ENCODE measurements around the gene E2F7. TPM values are rescaled to one million over a fixed set of nuclear protein-coding genes. Genes with fewer than 3 reads are reported as not detected.

The E2F7 gene
- total RNA-seq, 1 experiment from 2014 or later: 5.7 TPM

- in situ Hi-C loops (cut with HindIII; ENCODE audit: low sequenced_read_pairs): no loop called here
- no peak for DNase-seq (ENCODE audit: low spot score)
These were observed 33.6 kb downstream of the E2F7 start for GRCh38 chr12:77031745-77032144.

DNA sequence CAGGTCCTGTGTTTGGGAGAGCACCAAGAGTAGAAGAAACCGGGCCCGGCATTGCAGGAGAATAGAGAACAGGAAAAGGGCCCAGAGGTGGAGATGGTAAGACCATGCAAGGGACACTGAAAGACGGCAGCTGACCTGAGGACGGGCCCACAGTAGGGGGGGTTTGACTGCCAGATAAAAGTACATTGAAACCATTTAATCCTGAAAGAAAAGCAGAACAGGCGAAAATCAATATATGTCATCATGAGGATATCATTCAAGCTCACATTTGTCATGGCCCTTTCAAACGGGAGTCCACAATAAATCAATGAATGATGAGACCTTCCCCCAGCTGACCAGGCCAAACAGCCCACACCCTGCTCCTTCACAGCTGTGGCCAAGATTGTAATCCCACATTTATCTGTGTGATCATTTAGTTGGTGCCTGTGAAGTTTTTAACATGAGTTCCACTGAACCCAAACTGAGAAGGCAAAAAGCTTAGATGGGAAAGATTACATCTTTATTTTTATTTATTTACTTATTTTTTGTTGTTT lies 39.5 kb downstream of the E2F7 start:
- DNase-seq (ENCODE audit: low spot score): no peak
- in situ Hi-C loops (cut with HindIII; ENCODE audit: low sequenced_read_pairs): no loop called here

DNA sequence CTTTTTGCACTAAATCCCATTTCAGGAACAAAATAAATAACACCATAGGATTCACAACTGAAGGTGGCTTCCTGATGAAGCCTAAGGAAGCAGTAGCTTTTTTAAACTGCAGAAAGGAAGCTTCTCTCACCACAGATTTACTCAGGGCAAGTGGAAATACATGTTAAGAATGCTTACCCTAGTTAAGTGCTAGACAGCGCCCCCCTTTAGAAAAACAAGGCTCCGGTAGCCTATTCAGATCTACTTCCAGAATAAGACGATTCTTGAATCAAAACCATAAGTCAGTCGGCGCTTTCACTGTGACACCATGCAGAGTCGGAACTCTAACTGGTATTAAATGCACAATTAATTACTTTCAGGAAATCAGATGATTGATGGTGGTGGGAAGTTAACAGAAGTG lies 41.9 kb downstream of the E2F7 start:
- no peak for DNase-seq (ENCODE audit: low spot score)
- in situ Hi-C loops (cut with HindIII; ENCODE audit: low sequenced_read_pairs): no loop called here

- DNase-seq (ENCODE audit: low spot score): no peak
- in situ Hi-C loops (cut with HindIII; ENCODE audit: low sequenced_read_pairs): no loop called here
These were observed 45.4 kb downstream of the E2F7 start for GRCh38 chr12:77019920-77020319.

DNA sequence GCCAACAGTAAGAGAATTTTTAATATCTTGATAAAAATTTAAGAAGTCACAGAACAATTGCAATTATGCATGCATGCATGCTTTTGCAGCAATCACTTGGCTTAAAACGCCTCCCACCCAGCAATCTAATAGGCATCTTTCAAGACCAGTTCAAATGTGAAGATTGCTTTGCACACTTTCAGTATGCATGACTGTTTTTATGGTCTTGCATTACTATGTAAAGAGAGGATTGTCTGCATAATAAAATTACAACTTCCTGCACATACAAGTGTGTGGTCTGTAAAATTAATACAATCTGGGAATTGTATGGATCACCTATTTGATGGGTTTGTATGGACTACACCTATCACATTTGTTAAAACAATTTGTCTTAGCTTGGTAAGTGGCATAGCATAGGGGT lies 48.8 kb downstream of the E2F7 start:
- in situ Hi-C loops (cut with HindIII; ENCODE audit: low sequenced_read_pairs): no loop called here
- DNase-seq (ENCODE audit: low spot score): no peak

- in situ Hi-C loops (cut with HindIII; ENCODE audit: low sequenced_read_pairs): no loop called here
- no peak for DNase-seq (ENCODE audit: low spot score)
These were observed 52.3 kb downstream of the E2F7 start for GRCh38 chr12:77013091-77013490.

DNA sequence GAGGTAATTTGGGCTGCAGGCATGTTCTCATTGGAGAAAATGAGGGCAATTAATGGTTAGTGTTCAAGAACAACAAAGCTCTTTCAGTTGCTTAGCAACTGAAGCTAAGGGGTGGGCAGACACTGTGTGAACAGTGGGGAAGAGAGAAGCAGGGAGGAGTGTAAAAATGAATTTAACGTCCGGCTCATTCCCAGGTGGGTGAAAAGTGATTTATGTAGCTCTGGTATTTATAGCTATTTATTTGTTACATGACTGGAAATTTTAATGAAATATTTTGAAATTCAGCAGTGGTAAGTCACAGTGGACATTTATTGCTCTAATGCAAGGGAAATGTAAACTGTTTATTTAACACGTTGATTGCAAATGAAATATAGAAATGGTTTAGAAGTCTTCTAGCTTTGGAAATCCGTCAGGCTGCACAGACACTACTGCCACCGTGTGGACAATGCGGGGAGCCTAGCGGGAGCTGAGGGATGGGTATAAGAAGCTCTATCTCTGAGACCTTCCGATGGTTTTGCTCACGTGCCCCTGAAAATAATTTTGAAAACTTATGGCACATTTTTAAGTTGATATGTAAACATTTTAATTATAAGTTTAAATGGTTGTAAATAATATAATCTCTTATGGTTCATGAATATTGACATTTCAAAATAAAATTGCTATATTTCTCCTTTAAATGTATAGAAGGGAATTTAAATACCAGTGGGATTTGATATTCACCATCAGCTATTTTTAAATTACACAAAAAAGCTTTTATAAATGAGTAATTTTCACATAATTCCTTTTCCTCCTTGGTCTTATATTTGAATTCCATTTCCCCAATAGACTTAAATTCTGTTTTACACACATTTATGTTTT lies 54.4 kb downstream of the E2F7 start:
- in situ Hi-C loops (cut with HindIII; ENCODE audit: low sequenced_read_pairs): no loop called here
- peak; percentile 90 for DNase-seq (ENCODE audit: low spot score)

- DNase-seq (ENCODE audit: low spot score): no peak
- in situ Hi-C loops (cut with HindIII; ENCODE audit: low sequenced_read_pairs): no loop called here
These were observed 57.9 kb downstream of the E2F7 start for GRCh38 chr12:77007476-77007875.

DNA sequence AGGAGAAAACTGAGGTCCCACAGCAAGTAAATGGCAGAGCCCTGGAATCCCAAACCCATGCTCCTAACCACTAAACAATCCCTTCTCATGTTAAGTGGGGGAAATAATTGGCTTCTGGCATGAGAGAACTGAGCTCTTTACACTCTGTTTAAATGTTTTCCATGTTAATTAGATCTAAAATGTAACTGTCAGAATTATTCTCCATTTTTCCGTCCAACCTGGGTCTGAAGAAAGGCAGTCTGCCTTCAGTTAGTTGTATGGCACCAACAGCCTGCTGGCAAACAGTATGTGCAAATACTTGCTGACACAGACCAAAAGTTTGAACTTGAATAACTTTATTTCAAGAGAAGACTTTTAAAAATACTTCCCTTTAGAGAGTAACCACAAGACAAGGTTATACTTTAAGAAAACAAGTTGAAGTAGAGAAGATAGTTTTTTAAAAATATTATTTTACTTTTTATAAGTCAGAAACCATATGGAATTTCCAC lies 59.7 kb downstream of the E2F7 start:
- no peak for DNase-seq (ENCODE audit: low spot score)
- in situ Hi-C loops (cut with HindIII; ENCODE audit: low sequenced_read_pairs): no loop called here

- in situ Hi-C loops (cut with HindIII; ENCODE audit: low sequenced_read_pairs): no loop called here
These were observed 61.5 kb downstream of the E2F7 start for GRCh38 chr12:77003914-77004313.

GRCh38 chr12:77003246-77003645 lies 62.1 kb downstream of the E2F7 start:
- DNase-seq (ENCODE audit: low spot score): no peak
- in situ Hi-C loops (cut with HindIII; ENCODE audit: low sequenced_read_pairs): no loop called here

More at GRCh38 chr12:77003914-77004313, 61.5 kb downstream of the E2F7 start:
- DNase-seq (ENCODE audit: low spot score): no peak

DNA sequence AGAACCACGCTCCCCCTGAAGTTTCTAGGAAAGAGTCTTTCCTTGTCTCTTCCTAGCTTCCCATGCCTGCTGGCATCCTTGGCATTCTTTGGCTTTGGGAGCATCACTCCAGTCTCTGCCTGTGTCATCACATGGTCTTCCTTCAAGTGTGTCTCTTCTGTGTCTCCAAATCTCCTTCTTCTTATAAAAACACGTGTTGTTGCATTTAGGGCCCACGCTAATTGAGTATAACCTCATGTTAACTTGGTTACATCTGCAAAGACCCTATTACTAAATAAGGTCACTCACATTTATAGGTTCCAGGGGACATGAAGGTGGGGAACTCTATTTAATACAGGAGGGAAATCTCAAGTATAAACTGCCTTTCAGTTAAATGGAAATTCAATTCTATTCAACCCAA lies 63.0 kb downstream of the E2F7 start:
- in situ Hi-C loops (cut with HindIII; ENCODE audit: low sequenced_read_pairs): no loop called here
- no peak for DNase-seq (ENCODE audit: low spot score)

DNA sequence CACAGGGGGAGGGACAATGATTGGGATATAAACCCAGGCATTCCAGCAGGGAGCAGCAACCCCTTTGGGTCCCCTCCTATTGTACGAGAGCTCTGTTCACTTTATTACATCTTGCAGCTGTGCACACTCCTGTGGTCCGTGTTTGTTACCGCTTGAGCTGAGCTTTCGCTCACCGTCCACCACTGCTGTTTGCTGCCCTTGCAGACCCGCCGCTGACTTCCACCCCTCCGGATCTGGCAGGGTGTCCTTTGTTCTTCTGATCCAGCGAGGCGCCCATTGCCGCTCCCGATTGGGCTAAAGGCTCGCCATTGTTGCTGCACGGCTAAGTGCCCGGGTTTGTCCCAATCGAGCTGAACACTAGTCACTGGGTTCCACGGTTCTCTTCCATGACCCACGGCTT lies 64.1 kb downstream of the E2F7 start:
- in situ Hi-C loops (cut with HindIII; ENCODE audit: low sequenced_read_pairs): no loop called here
- no peak for DNase-seq (ENCODE audit: low spot score)

GRCh38 chr12:76998908-76999556 lies 66.3 kb downstream of the E2F7 start:
- DNase-seq (ENCODE audit: low spot score): no peak
- in situ Hi-C loops (cut with HindIII; ENCODE audit: low sequenced_read_pairs): no loop called here

- in situ Hi-C loops (cut with HindIII; ENCODE audit: low sequenced_read_pairs): no loop called here
- DNase-seq (ENCODE audit: low spot score): no peak
These were observed 67.0 kb downstream of the E2F7 start for GRCh38 chr12:76998386-76998785.

DNA sequence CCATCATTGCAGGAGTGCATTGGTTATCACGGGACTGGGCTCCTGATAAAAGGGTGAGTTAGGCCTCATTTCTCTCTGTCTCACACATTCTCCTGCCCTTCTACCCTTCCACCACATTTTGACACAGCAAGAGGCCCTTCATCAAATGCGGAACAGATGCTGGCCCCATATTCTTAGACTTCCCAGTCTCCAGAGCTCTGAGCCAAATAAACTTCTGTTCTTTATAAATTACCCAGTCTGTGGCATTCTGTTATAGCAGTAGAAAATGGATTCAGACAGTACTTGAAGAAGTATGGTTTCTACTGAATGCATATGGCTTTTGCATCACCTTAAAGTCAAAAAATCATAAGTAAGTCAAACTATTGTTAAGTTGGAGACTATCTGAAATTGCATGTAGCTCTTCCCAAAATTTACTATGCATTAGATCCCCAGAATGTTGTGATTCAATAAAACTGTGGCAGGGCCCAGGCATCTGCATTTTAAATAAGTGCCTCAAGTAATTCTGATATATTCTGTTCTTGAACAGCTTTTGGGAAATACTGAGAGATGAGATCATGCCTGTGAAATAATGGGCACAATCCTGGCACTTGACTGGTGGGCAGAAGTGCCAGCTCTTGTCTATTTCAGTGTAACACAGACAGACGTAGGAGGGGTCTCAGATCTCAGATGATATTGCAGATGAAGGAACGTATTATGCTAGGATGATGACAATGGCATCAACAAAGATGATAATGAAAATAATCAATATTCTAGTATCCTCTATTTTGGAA lies 68.2 kb downstream of the E2F7 start:
- DNase-seq (ENCODE audit: low spot score): no peak
- in situ Hi-C loops (cut with HindIII; ENCODE audit: low sequenced_read_pairs): no loop called here

- DNase-seq (ENCODE audit: low spot score): no peak
- in situ Hi-C loops (cut with HindIII; ENCODE audit: low sequenced_read_pairs): no loop called here
These were observed 74.7 kb downstream of the E2F7 start for GRCh38 chr12:76990716-76991115.

- DNase-seq (ENCODE audit: low spot score): no peak
- in situ Hi-C loops (cut with HindIII; ENCODE audit: low sequenced_read_pairs): no loop called here
These were observed 80.8 kb downstream of the E2F7 start for GRCh38 chr12:76984566-76984965.

GRCh38 chr12:76983420-76983819 lies 81.9 kb downstream of the E2F7 start:
- in situ Hi-C loops (cut with HindIII; ENCODE audit: low sequenced_read_pairs): no loop called here
- DNase-seq (ENCODE audit: low spot score): no peak

DNA sequence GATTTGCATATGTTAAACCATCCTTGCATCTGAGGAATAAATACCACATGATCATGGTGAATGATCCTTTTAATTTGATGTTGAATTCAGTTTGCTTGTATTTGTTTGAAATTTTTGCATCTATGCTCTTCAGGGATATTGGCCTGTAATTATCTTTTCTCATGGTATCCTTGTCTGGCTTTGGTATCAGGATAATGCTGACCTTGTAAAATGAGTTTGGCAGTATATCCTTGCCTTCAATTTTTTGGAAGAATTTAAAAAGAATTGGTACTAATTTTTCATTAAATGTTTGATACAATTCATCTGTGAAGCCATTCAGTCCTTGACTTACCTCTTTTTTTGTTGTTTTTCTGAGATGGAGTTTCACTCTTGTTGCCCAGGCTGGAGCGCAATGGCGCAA lies 85.2 kb downstream of the E2F7 start:
- in situ Hi-C loops (cut with HindIII; ENCODE audit: low sequenced_read_pairs): no loop called here
- no peak for DNase-seq (ENCODE audit: low spot score)

Data from G401 (cell line).